Adrenal gland (tissue), 5 donors: ENCODE data around the gene ENAH.

Experiments used
- CTCF ChIP-seq, 6 experiments: fragments of 450-650 bp in 4 of 6; fragments of 200-600 bp in 2 of 6; sonication (generic) in 1 of 6; IDR thresholded peaks; 1 replicate in 5 of 6; 2 replicates in 1 of 6; pipeline versions ENCODE4 v1.5.1 to v1.8.0; 2016 to 2021; ENCODE audit warnings: antibody characterized with exemption in 6 of 6, mild to moderate bottlenecking in 2 of 6, moderate library complexity in 1 of 6
- POLR2A ChIP-seq, 2 donors: fragments of 450-650 bp; IDR thresholded peaks; one replicate each; pipeline ENCODE4 v1.6.1; 2017; ENCODE audit warnings: antibody characterized with exemption in 2 of 2, mild to moderate bottlenecking in 2 of 2, moderate library complexity in 1 of 2
- donor health status: DM: no; HTN: no; CAD: no.

- TF ChIP-seq CTCF (IDR thresholded peaks at IDR 0.05) (no peak), POLR2A (IDR thresholded peaks at IDR 0.05) (no peak)
Observed at GRCh38 chr1:225506727-225507126, 146.2 kb downstream of the ENAH start.
